K562 (cell line): ENCODE data around the gene TCHP. TPM values are rescaled to one million over a fixed set of nuclear protein-coding genes. Genes with fewer than 3 reads are reported as not detected.

Experiments used
- ATAC-seq: fragments of 200-7000 bp; cut with Tn5 transposase; 3 replicates; pipeline ENCODE4 v1.9.1; 2020; ENCODE audit warnings: moderate library complexity
- BruUV-seq: library from RNA; stranded (reverse); fragments of 400-500 nt; replicated peaks from 2 replicates; lab custom pipeline; 2021; lab: Mats Ljungman, UMichigan
- CTCF ChIA-PET: fragments of 300-600 bp; formaldehyde crosslinking; extraction: SDS; loops from one replicate; lab custom pipeline; 2021; ENCODE audit warnings: low intra/inter-chr PET ratio; lab: Yijun Ruan, JAX
- POLR2A ChIA-PET: fragments of 300-600, 350-650 bp; sonication (Branson Sonifier 250); formaldehyde crosslinking; extraction: SDS; loops from one replicate; lab custom pipeline; 2021; ENCODE audit warnings: antibody characterized with exemption, inconsistent platforms; lab: Yijun Ruan, JAX
- DNase-seq, 4 experiments: peaks; one replicate each; pipeline versions ENCODE4 v3.0.0 to v3.0.0-alpha.2; 2011 to 2018; ENCODE audit warnings: low spot score in 3 of 4, mixed read lengths in 3 of 4; ENCODE audit errors: extremely low read depth in 1 of 4
- FAIRE-seq: peaks from 2 replicates; lab custom pipeline; 2011; peaks lifted over from hg19 to GRCh38; lab: Jason Lieb, UNC
- H2AFZ ChIP-seq: 2 replicates; pipeline ENCODE4 v1.6.0; 2011; ENCODE audit warnings: low read depth, low read length, control low read depth, inconsistent platforms
- H3K27ac ChIP-seq: fragments of 200-600 bp; 3 replicates; pipeline ENCODE4 v1.8.0; 2011; ENCODE audit warnings: low read depth, mild to moderate bottlenecking, control low read depth, inconsistent platforms, low read length, moderate library complexity, mixed read lengths; ENCODE audit errors: extremely low read depth
- H3K27me3 ChIP-seq, 2 experiments: fragments of 300-600 bp in 1 of 2; 2 replicates in 1 of 2; 3 replicates in 1 of 2; pipeline versions ENCODE4 v1.6.0 to v1.8.0; 2011; ENCODE audit warnings: inconsistent platforms in 2 of 2, low read length in 2 of 2, mild to moderate bottlenecking in 1 of 2, mixed read lengths in 1 of 2, moderate library complexity in 1 of 2; ENCODE audit not compliant: control insufficient read depth in 2 of 2, insufficient read depth in 2 of 2
- H3K36me3 ChIP-seq: fragments of 300-600 bp; 3 replicates; pipeline ENCODE4 v1.8.0; 2011; ENCODE audit warnings: mild to moderate bottlenecking, low read length, inconsistent platforms; ENCODE audit not compliant: control insufficient read depth, insufficient read depth
- H3K4me1 ChIP-seq, 2 experiments: fragments of 200-600 bp in 1 of 2; replicated peaks in 1 of 2; 2 replicates in 1 of 2; 3 replicates in 1 of 2; pipeline versions ENCODE4 v1.5.1 to v1.8.0; 2011; ENCODE audit warnings: inconsistent platforms in 2 of 2, low read length in 2 of 2, mild to moderate bottlenecking in 1 of 2, mixed read lengths in 1 of 2, moderate library complexity in 1 of 2; ENCODE audit not compliant: control insufficient read depth in 2 of 2, insufficient read depth in 2 of 2
- H3K4me2 ChIP-seq: 2 replicates; pipeline ENCODE4 v1.6.1; 2011; ENCODE audit warnings: low read length, control low read depth, inconsistent platforms, mixed read lengths; ENCODE audit not compliant: insufficient read depth
- H3K4me3 ChIP-seq: fragments of 200-600 bp; sonication (generic), shearing (Covaris generic); 2 replicates; pipeline ENCODE4 v1.5.1; 2016; ENCODE audit warnings: control low read depth, inconsistent platforms
- H3K79me2 ChIP-seq: fragments of 200-600 bp; 3 replicates; pipeline ENCODE4 v1.8.0; 2011; ENCODE audit warnings: low read length, inconsistent platforms; ENCODE audit not compliant: control insufficient read depth, insufficient read depth
- H3K9ac ChIP-seq, 2 experiments: 2 replicates each; pipeline versions ENCODE4 v1.6.0 to v1.6.1; 2011; ENCODE audit warnings: low read depth in 2 of 2, low read length in 2 of 2, control low read depth in 1 of 2, inconsistent platforms in 1 of 2, mild to moderate bottlenecking in 1 of 2, mixed read lengths in 1 of 2; ENCODE audit not compliant: insufficient read depth in 1 of 2
- H3K9me1 ChIP-seq: one replicate; pipeline ENCODE4 v1.6.0; 2011; ENCODE audit warnings: inconsistent platforms, mild to moderate bottlenecking, low read length, moderate library complexity; ENCODE audit not compliant: control insufficient read depth, insufficient read depth
- H3K9me3 ChIP-seq: replicated peaks from 2 replicates; pipeline ENCODE4 v1.5.1; 2011; ENCODE audit warnings: low read depth, low read length, inconsistent platforms; ENCODE audit not compliant: control insufficient read depth, insufficient read depth
- H4K20me1 ChIP-seq: replicated peaks from 2 replicates; pipeline ENCODE4 v1.6.1; 2011; ENCODE audit warnings: low read length, inconsistent platforms, mixed read lengths; ENCODE audit not compliant: control insufficient read depth, insufficient read depth
- BRD4 ChIP-seq: fragments of 200-600 bp; sonication (generic); IDR thresholded peaks from 2 replicates; pipeline ENCODE4 v1.6.1; 2017; ENCODE audit warnings: inconsistent platforms
- GATAD2A ChIP-seq: fragments of 450-650 bp; IDR thresholded peaks from 2 replicates; pipeline ENCODE4 v1.6.1; 2017
- NCOR1 ChIP-seq: fragments of 450-650 bp; IDR thresholded peaks from 2 replicates; pipeline ENCODE4 v1.6.1; 2016; ENCODE audit warnings: mild to moderate bottlenecking, moderate library complexity
- PBX2 ChIP-seq, 2 experiments: IDR thresholded peaks in 1 of 2; conservative IDR thresholded peaks in 1 of 2; 2 replicates each; pipeline ENCODE4 v1.6.1; 2016; ENCODE audit warnings: low read depth in 2 of 2, mild to moderate bottlenecking in 1 of 2, missing compliant biosample characterization in 1 of 2, missing genetic modification characterization in 1 of 2, moderate library complexity in 1 of 2
- PHF21A ChIP-seq: fragments of 450-650 bp; IDR thresholded peaks from 2 replicates; pipeline ENCODE4 v1.6.1; 2017; ENCODE audit warnings: low read depth, borderline replicate concordance
- RCOR1 ChIP-seq, 2 experiments: IDR thresholded peaks; 2 replicates each; pipeline ENCODE4 v1.6.1; 2012; ENCODE audit warnings: low read depth in 2 of 2, low read length in 2 of 2, borderline replicate concordance in 1 of 2, improper control_type of control experiment in 1 of 2
- SP2 ChIP-seq: IDR thresholded peaks from 2 replicates; pipeline ENCODE4 v1.6.1; 2011; ENCODE audit warnings: mild to moderate bottlenecking, low read depth, low read length, moderate library complexity; ENCODE audit not compliant: poor library complexity, severe bottlenecking; ENCODE audit errors: extremely low read depth
- ZNF354B ChIP-seq: fragments of 250-450 bp; sonication (Bioruptor Pico); IDR thresholded peaks from 2 replicates; pipeline ENCODE4 v1.4.0; 2020
- ZNF384 ChIP-seq: IDR thresholded peaks from 2 replicates; pipeline ENCODE4 v1.6.1; 2012; ENCODE audit warnings: low read depth, low read length, improper control_type of control experiment
- ZNF408 ChIP-seq: fragments of 250-450 bp; sonication (Bioruptor Pico); IDR thresholded peaks from 2 replicates; pipeline ENCODE4 v1.4.0; 2020; ENCODE audit warnings: low read depth, mild to moderate bottlenecking, moderate library complexity
- ZNF561 ChIP-seq: fragments of 450-650 bp; formaldehyde crosslinking; conservative IDR thresholded peaks from 2 replicates; pipeline ENCODE4 v1.4.0; 2020; ENCODE audit warnings: mild to moderate bottlenecking, moderate library complexity
- WGBS: fragments of 100-300 bp; shearing (Covaris generic); methylation state at CpG from one replicate; pipeline ENCODE4 v1.1.6; 2016; ENCODE audit warnings: low coverage, mixed read lengths; ENCODE audit not compliant: insufficient coverage; ENCODE audit errors: missing lambda C conversion rate; 5-methylcytosine and 5-hydroxymethylcytosine counted together
- in situ Hi-C: fragments of 300-500 bp; cut with MboI; formaldehyde crosslinking; loops from 4 replicates; pipeline ENCODE4 v1.15.0; 2018; ENCODE audit warnings: inconsistent platforms, mixed read lengths
- intact Hi-C: fragments of 100-400 bp; cut with micrococcal nuclease; formaldehyde crosslinking; loops from 2 replicates; pipeline ENCODE4 v1.14.2; 2022
- polyA plus RNA-seq, 8 experiments: library from polyadenylated mRNA; depleted of rRNA in 4 of 8; stranded (reverse) in 5 of 8; unstranded in 3 of 8; fragments of >200 nt; fragmentation: Nextera tagmentation in 2 of 8; fragmentation: Illumina TruSeq in 1 of 8; extraction: Ambion mirVana in 2 of 8; extraction: Trizol in 1 of 8; gene quantifications; 2 replicates each; pipeline versions ENCODE4 v1.2.1 to v1.2.3, GENCODE V29; 2011 to 2014; ENCODE audit warnings: inconsistent platforms in 1 of 8, missing spikeins in 1 of 8
- total RNA-seq, 7 experiments: library from RNA; depleted of rRNA in 6 of 7; stranded (reverse); fragments of >200 nt in 6 of 7; fragmentation: Illumina TruSeq in 2 of 7; extraction: Trizol in 2 of 7; gene quantifications; 2 replicates each; pipeline versions ENCODE4 v1.2.1 to v1.2.3, GENCODE V29; 2011 to 2021; ENCODE audit warnings: low replicate concordance in 1 of 7

TCHP gene
- total and polyA plus RNA-seq, 9 of the 15 experiments (the other 6 are each of a cell fraction or from before 2014, with no cell fraction given), result 3.4 to 30.4 (median 19.7) TPM

DNA sequence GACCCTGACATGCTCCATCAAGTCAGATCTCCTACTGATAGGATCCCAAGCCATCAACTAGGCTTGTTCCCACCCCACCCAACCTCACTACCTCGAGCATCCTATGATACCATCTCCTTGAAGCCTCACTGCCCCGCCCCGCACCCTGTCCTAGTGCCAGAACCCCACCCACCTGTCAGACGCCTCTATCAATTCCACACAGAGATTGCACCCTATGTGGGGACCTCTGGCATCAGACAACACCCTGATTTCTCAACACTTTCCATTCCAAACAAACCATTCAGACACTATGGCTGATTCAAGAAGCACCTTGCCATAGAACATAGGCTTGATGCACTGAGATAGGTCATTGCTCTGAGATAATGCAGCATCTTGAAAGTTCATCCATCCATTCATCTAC, 16.6 kb upstream of the TCHP start:
- Histone ChIP-seq H3K4me1 (peaks cover 11 to 18% of the 10 kb centered on the region in 2 experiments), H4K20me1 (no peaks in the 10 kb centered on the region), H3K79me2 (no peaks in the 10 kb centered on the region), H3K4me3 (no peak overlapping the region), H3K4me2 (no peak overlapping the region), H2AFZ (no peak overlapping the region), H3K9me3 (no peaks in the 10 kb centered on the region), H3K36me3 (no peaks in the 10 kb centered on the region), H3K27ac (no peak overlapping the region), H3K27me3 (peaks cover 23 to 31% of the 10 kb centered on the region in 2 experiments), H3K9ac (no peak overlapping the region), H3K9me1 (no peaks in the 10 kb centered on the region)
- ATAC-seq (no peak), FAIRE-seq (no peak), DNase-seq (peak in 2 of 4 experiments; percentile 25 to 32)
- 0 out of 4 replicates have a peak, but pooled peaks of 1 of the 2 experiments have one; percentile 4 for TF ChIP-seq RCOR1 (IDR thresholded peaks at IDR 0.05; ENCODE audit: borderline replicate concordance in 1 of 2, low read depth in 2 of 2, low read length in 2 of 2)
- no peak for TF ChIP-seq ZNF561 (CRISPR knock-in tag)
- TF ChIP-seq GATAD2A, result no peak
- no peak for TF ChIP-seq PHF21A
- ChIA-PET CTCF (no interaction called here), POLR2A (no interaction called here)
- intact Hi-C loops (no loop called here), in situ Hi-C loops (no loop called here)
- 0% methylated on average over 4 of the region's 4 CpGs for WGBS
- BruUV-seq, result no TSS peak

DNA sequence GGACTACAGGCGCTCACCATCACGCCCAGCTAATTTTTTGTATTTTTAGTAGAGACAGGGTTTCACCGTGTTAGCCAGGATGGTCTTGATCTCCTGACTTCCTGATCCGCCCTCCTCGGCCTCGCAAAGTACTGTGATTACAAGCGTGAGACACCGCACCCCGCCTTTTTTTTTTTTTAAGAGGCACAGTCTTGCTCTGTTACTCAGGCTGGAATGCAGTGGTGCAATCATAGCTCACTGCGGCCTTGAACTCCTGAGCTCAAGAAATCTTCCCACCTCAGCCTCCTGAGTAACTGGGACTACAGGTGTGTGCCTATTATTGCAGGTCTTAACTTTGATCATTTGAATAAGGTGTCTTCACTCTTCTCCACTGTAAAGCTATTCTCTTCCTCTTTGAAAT, 14.5 kb upstream of the TCHP start:
- no TSS peak for BruUV-seq
- Histone ChIP-seq H3K36me3 (no peaks in the 10 kb centered on the region), H3K9me3 (no peaks in the 10 kb centered on the region), H4K20me1 (no peaks in the 10 kb centered on the region), H3K9me1 (no peaks in the 10 kb centered on the region), H3K4me3 (no peak overlapping the region), H3K4me2 (no peak overlapping the region), H2AFZ (no peak overlapping the region), H3K4me1 (peaks cover 2 to 9% of the 10 kb centered on the region in 2 experiments; a peak in 4 of 5 replicates), H3K27ac (no peak overlapping the region), H3K79me2 (no peaks in the 10 kb centered on the region), H3K27me3 (peaks cover 14 to 22% of the 10 kb centered on the region in 2 experiments), H3K9ac (no peak overlapping the region)
- in situ Hi-C loops (no loop called here), intact Hi-C loops (no loop called here)
- DNase-seq (no peak), FAIRE-seq (no peak), ATAC-seq (no peak)
- ChIA-PET CTCF (no interaction called here), POLR2A (no interaction called here)
- WGBS, result 7% methylated on average over 10 of the region's 10 CpGs
- TF ChIP-seq PBX2 (CRISPR knock-in tag; IDR thresholded peaks at IDR 0.05; ENCODE audit: low read depth), result no peak
- TF ChIP-seq PBX2 (tag; conservative IDR thresholded peaks at IDR 0.05; ENCODE audit: low read depth), result no peak
- no peak for TF ChIP-seq ZNF354B (CRISPR knock-in tag)
- no peak for TF ChIP-seq ZNF408 (CRISPR knock-in tag)
- TF ChIP-seq ZNF384, result peak; percentile 20; the same call in 1 of the 2 replicates
- TF ChIP-seq SP2, result no peak
- TF ChIP-seq BRD4, result no peak
- TF ChIP-seq NCOR1, result no peak
